Measurements from ENCODE around the gene TEX264.

The TEX264 gene

DNA sequence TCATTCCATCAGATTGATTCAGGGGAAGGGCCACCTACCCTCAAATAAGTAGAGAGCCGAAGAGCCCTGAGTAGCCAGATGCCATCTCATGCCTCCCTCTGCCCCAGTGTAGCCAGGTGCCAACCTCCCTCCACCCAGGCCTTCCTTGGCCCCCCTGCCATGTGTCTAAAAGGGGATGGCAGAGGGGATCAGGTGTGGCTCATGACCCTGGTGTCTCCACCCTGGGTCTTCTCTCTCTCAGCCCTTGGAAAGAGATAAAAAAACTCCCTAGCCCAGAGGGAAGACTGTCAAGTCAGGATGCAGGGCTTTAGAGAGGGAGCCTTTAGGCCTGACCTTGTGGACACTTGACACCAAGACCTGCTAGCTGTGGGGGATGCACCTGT, 41.0 kb downstream of the TEX264 start:
- H3K4me3 ChIP-seq (ENCODE audit: low read depth, low read length): no peak overlapping the region
- TF ChIP-seq, protein P1, sequence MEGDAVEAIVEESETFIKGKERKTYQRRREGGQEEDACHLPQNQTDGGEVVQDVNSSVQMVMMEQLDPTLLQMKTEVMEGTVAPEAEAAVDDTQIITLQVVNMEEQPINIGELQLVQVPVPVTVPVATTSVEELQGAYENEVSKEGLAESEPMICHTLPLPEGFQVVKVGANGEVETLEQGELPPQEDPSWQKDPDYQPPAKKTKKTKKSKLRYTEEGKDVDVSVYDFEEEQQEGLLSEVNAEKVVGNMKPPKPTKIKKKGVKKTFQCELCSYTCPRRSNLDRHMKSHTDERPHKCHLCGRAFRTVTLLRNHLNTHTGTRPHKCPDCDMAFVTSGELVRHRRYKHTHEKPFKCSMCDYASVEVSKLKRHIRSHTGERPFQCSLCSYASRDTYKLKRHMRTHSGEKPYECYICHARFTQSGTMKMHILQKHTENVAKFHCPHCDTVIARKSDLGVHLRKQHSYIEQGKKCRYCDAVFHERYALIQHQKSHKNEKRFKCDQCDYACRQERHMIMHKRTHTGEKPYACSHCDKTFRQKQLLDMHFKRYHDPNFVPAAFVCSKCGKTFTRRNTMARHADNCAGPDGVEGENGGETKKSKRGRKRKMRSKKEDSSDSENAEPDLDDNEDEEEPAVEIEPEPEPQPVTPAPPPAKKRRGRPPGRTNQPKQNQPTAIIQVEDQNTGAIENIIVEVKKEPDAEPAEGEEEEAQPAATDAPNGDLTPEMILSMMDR (IDR thresholded peaks at IDR 0.05; ENCODE audit: low read depth, low read length, missing control alignments): no peak
- H3K36me3 ChIP-seq (replicated peaks): no peaks in the 10 kb centered on the region
- H3K27me3 ChIP-seq (replicated peaks): peaks cover 4% of the 10 kb centered on the region
- in situ Hi-C loops (cut with HindIII; ENCODE audit: low pct_ligation_motif_present, low sequenced_read_pairs): no loop called here
- no peak for DNase-seq
- no peak overlapping the region for H3K27ac ChIP-seq

DNA sequence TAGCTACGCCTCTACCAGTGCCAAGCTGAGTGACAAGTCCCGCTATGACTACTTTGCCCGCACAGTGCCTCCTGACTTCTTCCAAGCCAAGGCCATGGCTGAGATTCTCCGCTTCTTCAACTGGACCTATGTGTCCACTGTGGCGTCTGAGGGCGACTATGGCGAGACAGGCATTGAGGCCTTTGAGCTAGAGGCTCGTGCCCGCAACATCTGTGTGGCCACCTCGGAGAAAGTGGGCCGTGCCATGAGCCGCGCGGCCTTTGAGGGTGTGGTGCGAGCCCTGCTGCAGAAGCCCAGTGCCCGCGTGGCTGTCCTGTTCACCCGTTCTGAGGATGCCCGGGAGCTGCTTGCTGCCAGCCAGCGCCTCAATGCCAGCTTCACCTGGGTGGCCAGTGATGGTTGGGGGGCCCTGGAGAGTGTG, 41.5 kb downstream of the TEX264 start:
- no peak overlapping the region for H3K4me3 ChIP-seq (ENCODE audit: low read depth, low read length)
- H3K36me3 ChIP-seq (replicated peaks): no peaks in the 10 kb centered on the region
- TF ChIP-seq, protein P1 (IDR thresholded peaks at IDR 0.05; ENCODE audit: low read depth, low read length, missing control alignments): no peak
- in situ Hi-C loops (cut with HindIII; ENCODE audit: low pct_ligation_motif_present, low sequenced_read_pairs): no loop called here
- DNase-seq: no peak
- peaks cover 4% of the 10 kb centered on the region for H3K27me3 ChIP-seq (replicated peaks)
- H3K27ac ChIP-seq: no peak overlapping the region

DNA sequence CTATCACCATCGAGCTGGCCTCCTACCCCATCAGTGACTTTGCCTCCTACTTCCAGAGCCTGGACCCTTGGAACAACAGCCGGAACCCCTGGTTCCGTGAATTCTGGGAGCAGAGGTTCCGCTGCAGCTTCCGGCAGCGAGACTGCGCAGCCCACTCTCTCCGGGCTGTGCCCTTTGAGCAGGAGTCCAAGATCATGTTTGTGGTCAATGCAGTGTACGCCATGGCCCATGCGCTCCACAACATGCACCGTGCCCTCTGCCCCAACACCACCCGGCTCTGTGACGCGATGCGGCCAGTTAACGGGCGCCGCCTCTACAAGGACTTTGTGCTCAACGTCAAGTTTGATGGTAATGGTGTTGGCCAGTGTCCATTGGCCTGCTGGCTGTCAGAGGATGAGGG, 41.9 kb downstream of the TEX264 start:
- no peaks in the 10 kb centered on the region for H3K36me3 ChIP-seq (replicated peaks)
- H3K27ac ChIP-seq: no peak overlapping the region
- in situ Hi-C loops (cut with HindIII; ENCODE audit: low pct_ligation_motif_present, low sequenced_read_pairs): no loop called here
- no peak for DNase-seq
- H3K4me3 ChIP-seq (ENCODE audit: low read depth, low read length): no peak overlapping the region
- peaks cover 4% of the 10 kb centered on the region for H3K27me3 ChIP-seq (replicated peaks)
- TF ChIP-seq, protein P1 (IDR thresholded peaks at IDR 0.05; ENCODE audit: low read depth, low read length, missing control alignments): no peak

DNA sequence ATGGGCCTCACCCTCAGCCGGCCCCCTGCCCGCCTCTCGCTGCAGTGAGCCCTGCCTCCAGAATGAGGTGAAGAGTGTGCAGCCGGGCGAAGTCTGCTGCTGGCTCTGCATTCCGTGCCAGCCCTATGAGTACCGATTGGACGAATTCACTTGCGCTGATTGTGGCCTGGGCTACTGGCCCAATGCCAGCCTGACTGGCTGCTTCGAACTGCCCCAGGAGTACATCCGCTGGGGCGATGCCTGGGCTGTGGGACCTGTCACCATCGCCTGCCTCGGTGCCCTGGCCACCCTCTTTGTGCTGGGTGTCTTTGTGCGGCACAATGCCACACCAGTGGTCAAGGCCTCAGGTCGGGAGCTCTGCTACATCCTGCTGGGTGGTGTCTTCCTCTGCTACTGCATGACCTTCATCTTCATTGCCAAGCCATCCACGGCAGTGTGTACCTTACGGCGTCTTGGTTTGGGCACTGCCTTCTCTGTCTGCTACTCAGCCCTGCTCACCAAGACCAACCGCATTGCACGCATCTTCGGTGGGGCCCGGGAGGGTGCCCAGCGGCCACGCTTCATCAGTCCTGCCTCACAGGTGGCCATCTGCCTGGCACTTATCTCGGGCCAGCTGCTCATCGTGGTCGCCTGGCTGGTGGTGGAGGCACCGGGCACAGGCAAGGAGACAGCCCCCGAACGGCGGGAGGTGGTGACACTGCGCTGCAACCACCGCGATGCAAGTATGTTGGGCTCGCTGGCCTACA, 44.4 kb downstream of the TEX264 start:
- in situ Hi-C loops (cut with HindIII; ENCODE audit: low pct_ligation_motif_present, low sequenced_read_pairs): no loop called here
- Histone ChIP-seq H3K27ac (no peak overlapping the region), H3K36me3 (replicated peaks) (no peaks in the 10 kb centered on the region), H3K4me3 (ENCODE audit: low read depth, low read length) (no peak overlapping the region), H3K27me3 (replicated peaks) (no peaks in the 10 kb centered on the region)
- TF ChIP-seq, protein P1 (IDR thresholded peaks at IDR 0.05; ENCODE audit: low read depth, low read length, missing control alignments): no peak
- no peak for DNase-seq

DNA sequence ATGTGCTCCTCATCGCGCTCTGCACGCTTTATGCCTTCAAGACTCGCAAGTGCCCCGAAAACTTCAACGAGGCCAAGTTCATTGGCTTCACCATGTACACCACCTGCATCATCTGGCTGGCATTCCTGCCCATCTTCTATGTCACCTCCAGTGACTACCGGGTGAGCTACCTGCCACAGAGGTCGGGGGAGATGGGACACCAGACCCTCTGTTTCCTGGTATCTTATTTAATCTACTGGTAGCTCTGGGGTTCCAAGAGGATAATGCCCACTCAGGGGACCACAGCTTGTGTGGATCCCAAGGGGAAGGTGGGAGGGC, 44.9 kb downstream of the TEX264 start:
- Histone ChIP-seq H3K27ac (no peak overlapping the region), H3K27me3 (replicated peaks) (no peaks in the 10 kb centered on the region), H3K36me3 (replicated peaks) (no peaks in the 10 kb centered on the region), H3K4me3 (ENCODE audit: low read depth, low read length) (no peak overlapping the region)
- in situ Hi-C loops (cut with HindIII; ENCODE audit: low pct_ligation_motif_present, low sequenced_read_pairs): no loop called here
- DNase-seq: no peak
- TF ChIP-seq, protein P1 (IDR thresholded peaks at IDR 0.05; ENCODE audit: low read depth, low read length, missing control alignments): no peak

DNA sequence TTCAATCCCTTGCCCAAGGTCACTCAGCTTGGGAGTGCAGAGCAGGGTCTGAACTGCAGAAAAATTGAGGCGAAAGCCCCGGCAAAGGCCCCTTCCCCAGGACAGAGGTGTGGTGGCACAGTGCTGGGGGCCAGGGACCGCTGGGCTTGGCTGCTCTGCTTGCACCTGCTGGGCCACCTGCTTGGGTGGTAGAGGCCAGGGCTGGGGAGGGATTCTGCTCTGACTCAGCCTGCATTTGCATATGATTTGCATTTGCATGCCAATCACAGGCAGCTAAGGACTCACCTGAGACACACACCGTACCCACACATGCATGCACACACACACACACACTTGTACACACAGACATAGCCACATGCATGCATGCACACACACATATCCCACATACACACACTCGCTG, 45.8 kb downstream of the TEX264 start:
- Histone ChIP-seq H3K36me3 (replicated peaks) (no peaks in the 10 kb centered on the region), H3K4me3 (ENCODE audit: low read depth, low read length) (no peak overlapping the region), H3K27ac (no peak overlapping the region), H3K27me3 (replicated peaks) (no peaks in the 10 kb centered on the region)
- no peak for DNase-seq
- in situ Hi-C loops (cut with HindIII; ENCODE audit: low pct_ligation_motif_present, low sequenced_read_pairs): no loop called here
- TF ChIP-seq, protein P1 (IDR thresholded peaks at IDR 0.05; ENCODE audit: low read depth, low read length, missing control alignments): no peak

Data from brain microvascular endothelial cell (primary cell).